OCI-LY7 (cell line): Measurements from ENCODE around the gene ZNF91.

Experiments used
- CTCF ChIP-seq: fragments of 200-600 bp; sonication (generic); conservative IDR thresholded peaks from 2 replicates; pipeline ENCODE4 v1.5.1; 2014; ENCODE audit warnings: mild to moderate bottlenecking, antibody characterized with exemption, low read length, moderate library complexity, mixed read lengths
- EZH2phosphoT487 ChIP-seq: fragments of 200-600 bp; sonication (generic); IDR thresholded peaks from 2 replicates; pipeline ENCODE4 v1.6.1; 2018; ENCODE audit warnings: low read depth, borderline replicate concordance, mild to moderate bottlenecking, mixed run types, antibody characterized with exemption, low read length, moderate library complexity, mixed read lengths

GRCh38 chr19:23351806-23352205 lies 43.5 kb downstream of the ZNF91 start:
- TF ChIP-seq CTCF (no peak), EZH2phosphoT487 (no peak)
